HepG2 (cell line): ENCODE measurements around the gene DLST. TPM values are rescaled to one million over a fixed set of nuclear protein-coding genes. Genes with fewer than 3 reads are reported as not detected.
A peak's percentile ranks its signal among the peaks of the same experiment; 100 is the strongest.

Experiments
- CREB3 ChIP-seq: sonication (generic); formaldehyde crosslinking; IDR thresholded peaks from 2 replicates; pipeline ENCODE4 v1.5.0; 2020; ENCODE audit warnings: missing genetic modification reagents
- ETS1 ChIP-seq: sonication (generic); formaldehyde crosslinking; IDR thresholded peaks from 2 replicates; pipeline ENCODE4 v1.4.0; 2020; ENCODE audit warnings: missing genetic modification reagents
- GATAD2A ChIP-seq: IDR thresholded peaks from 2 replicates; pipeline ENCODE4 v1.6.1; 2016
- IRF2 ChIP-seq: IDR thresholded peaks from 2 replicates; pipeline ENCODE4 v1.6.1; 2018; ENCODE audit warnings: missing genetic modification reagents, missing compliant biosample characterization
- NFIC ChIP-seq: IDR thresholded peaks from 2 replicates; pipeline ENCODE4 v1.6.1; 2012; ENCODE audit warnings: mild to moderate bottlenecking, low read length, inconsistent platforms
- NONO ChIP-seq, 2 experiments: fragments of 450-650 bp in 1 of 2; sonication (generic) in 1 of 2; formaldehyde crosslinking in 1 of 2; IDR thresholded peaks in 1 of 2; conservative IDR thresholded peaks in 1 of 2; 2 replicates each; pipeline versions ENCODE4 v1.6.1 to v1.8.0; 2017 to 2022; ENCODE audit warnings: mild to moderate bottlenecking in 1 of 2, missing genetic modification reagents in 1 of 2, moderate library complexity in 1 of 2
- PBX3 ChIP-seq: sonication (generic); formaldehyde crosslinking; IDR thresholded peaks from 2 replicates; pipeline ENCODE4 v1.8.1; 2023; ENCODE audit warnings: missing genetic modification reagents, inconsistent platforms, borderline replicate concordance
- RBM39 ChIP-seq: fragments of 200-400 bp; formaldehyde crosslinking; IDR thresholded peaks from one replicate; pipeline ENCODE4 v1.6.1; 2018; ENCODE audit warnings: antibody characterized with exemption, mild to moderate bottlenecking, low read depth, low read length; ENCODE audit not compliant: poor library complexity, severe bottlenecking
- RXRA ChIP-seq: sonication (generic); formaldehyde crosslinking; IDR thresholded peaks from 2 replicates; pipeline ENCODE4 v1.5.1; 2020; ENCODE audit warnings: missing genetic modification reagents
- STAG1 ChIP-seq: sonication (generic); formaldehyde crosslinking; IDR thresholded peaks from 2 replicates; pipeline ENCODE4 v1.4.0; 2020; ENCODE audit warnings: missing genetic modification reagents
- TBL1XR1 ChIP-seq: fragments of 150-350 bp; IDR thresholded peaks from 2 replicates; pipeline ENCODE4 v1.6.1; 2014; ENCODE audit warnings: borderline replicate concordance, low read length; ENCODE audit not compliant: partially characterized antibody
- XRCC5 ChIP-seq: fragments of 200-400 bp; formaldehyde crosslinking; optimal IDR thresholded peaks from 2 replicates; pipeline ENCODE3; 2017; ENCODE audit warnings: mild to moderate bottlenecking, low read length
- ZGPAT ChIP-seq: IDR thresholded peaks from 2 replicates; pipeline ENCODE4 v1.6.1; 2016; ENCODE audit warnings: mild to moderate bottlenecking
- ZNF24 ChIP-seq: fragments of 450-650 bp; IDR thresholded peaks from 2 replicates; pipeline ENCODE4 v1.6.1; 2017; ENCODE audit warnings: antibody characterized with exemption, mild to moderate bottlenecking
- ZNF761 ChIP-seq: sonication (generic); formaldehyde crosslinking; conservative IDR thresholded peaks from 2 replicates; pipeline ENCODE4 v1.4.0; 2020; ENCODE audit warnings: mild to moderate bottlenecking, missing genetic modification reagents
- ZSCAN22 ChIP-seq: sonication (generic); formaldehyde crosslinking; IDR thresholded peaks from 2 replicates; pipeline ENCODE4 v1.4.0; 2020; ENCODE audit warnings: mild to moderate bottlenecking, missing genetic modification reagents
- polyA plus RNA-seq, 8 experiments: library from polyadenylated mRNA; depleted of rRNA in 3 of 8; stranded (reverse) in 7 of 8; unstranded in 1 of 8; fragments of >200 nt; fragmentation: Illumina TruSeq in 4 of 8; extraction: Trizol in 4 of 8; gene quantifications; 2 replicates each; pipeline versions ENCODE4 v1.2.1 to v1.2.3, GENCODE V29; 2011 to 2016; ENCODE audit warnings: low read depth in 4 of 8, missing spikeins in 1 of 8, mixed read lengths in 1 of 8; ENCODE audit not compliant: insufficient read depth in 1 of 8
- total RNA-seq, 5 experiments: library from RNA; depleted of rRNA; stranded (reverse); fragments of >200 nt; fragmentation: Illumina TruSeq; extraction: Trizol; gene quantifications; 2 replicates each; pipeline ENCODE4 v1.2.3, GENCODE V29; 2016; ENCODE audit warnings: low read depth in 1 of 5
- TF ChIP-seq, protein P1 (sequence below): fragments of 450-650 bp; IDR thresholded peaks from 2 replicates; pipeline ENCODE4 v1.6.1; 2016
- TF ChIP-seq, protein P2 (sequence below): sonication (generic); formaldehyde crosslinking; IDR thresholded peaks from 2 replicates; pipeline ENCODE4 v1.4.0; 2020; ENCODE audit warnings: missing genetic modification reagents, mild to moderate bottlenecking, borderline replicate concordance
- TF ChIP-seq, protein P3 (sequence below): sonication (generic); formaldehyde crosslinking; IDR thresholded peaks from 2 replicates; pipeline ENCODE4 v1.5.0; 2020; ENCODE audit warnings: missing genetic modification reagents

The DLST gene
- total and polyA plus RNA-seq, 2 of the 13 experiments (the other 11 are each of a cell fraction or from before 2014, with no cell fraction given) = 56.5 to 94.3 TPM

GRCh38 chr14:74922752-74923401 is 41.2 kb downstream of the DLST start, which contains the start of gene RPS6KL1 (continued):
- TF ChIP-seq ZGPAT (CRISPR knock-in tag) (peak; percentile 47; the same call in 1 of the 2 replicates), NONO (IDR thresholded peaks at IDR 0.05) (no peak), NONO (CRISPR knock-in tag; conservative IDR thresholded peaks at IDR 0.05) (no peak; the same call in 1 of the 2 replicates), RBM39 (no peak), TBL1XR1 (no peak), CREB3 (CRISPR knock-in tag) (no peak), IRF2 (CRISPR knock-in tag) (no peak), PBX3 (CRISPR knock-in tag) (no peak), GATAD2A (no peak), RXRA (CRISPR knock-in tag) (peak; percentile 26; the same call in 1 of the 2 replicates), STAG1 (CRISPR knock-in tag) (0 out of 2 replicates have a peak, but pooled peaks have one; percentile 2), ZNF24 (no peak), NFIC (no peak), ZSCAN22 (CRISPR knock-in tag) (no peak), XRCC5 (no peak), ZNF761 (CRISPR knock-in tag) (no peak), ETS1 (CRISPR knock-in tag) (no peak)
- TF ChIP-seq, protein P1, sequence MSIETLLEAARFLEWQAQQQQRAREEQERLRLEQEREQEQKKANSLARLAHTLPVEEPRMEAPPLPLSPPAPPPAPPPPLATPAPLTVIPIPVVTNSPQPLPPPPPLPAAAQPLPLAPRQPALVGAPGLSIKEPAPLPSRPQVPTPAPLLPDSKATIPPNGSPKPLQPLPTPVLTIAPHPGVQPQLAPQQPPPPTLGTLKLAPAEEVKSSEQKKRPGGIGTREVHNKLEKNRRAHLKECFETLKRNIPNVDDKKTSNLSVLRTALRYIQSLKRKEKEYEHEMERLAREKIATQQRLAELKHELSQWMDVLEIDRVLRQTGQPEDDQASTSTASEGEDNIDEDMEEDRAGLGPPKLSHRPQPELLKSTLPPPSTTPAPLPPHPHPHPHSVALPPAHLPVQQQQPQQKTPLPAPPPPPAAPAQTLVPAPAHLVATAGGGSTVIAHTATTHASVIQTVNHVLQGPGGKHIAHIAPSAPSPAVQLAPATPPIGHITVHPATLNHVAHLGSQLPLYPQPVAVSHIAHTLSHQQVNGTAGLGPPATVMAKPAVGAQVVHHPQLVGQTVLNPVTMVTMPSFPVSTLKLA = no peak
- TF ChIP-seq, protein P2, sequence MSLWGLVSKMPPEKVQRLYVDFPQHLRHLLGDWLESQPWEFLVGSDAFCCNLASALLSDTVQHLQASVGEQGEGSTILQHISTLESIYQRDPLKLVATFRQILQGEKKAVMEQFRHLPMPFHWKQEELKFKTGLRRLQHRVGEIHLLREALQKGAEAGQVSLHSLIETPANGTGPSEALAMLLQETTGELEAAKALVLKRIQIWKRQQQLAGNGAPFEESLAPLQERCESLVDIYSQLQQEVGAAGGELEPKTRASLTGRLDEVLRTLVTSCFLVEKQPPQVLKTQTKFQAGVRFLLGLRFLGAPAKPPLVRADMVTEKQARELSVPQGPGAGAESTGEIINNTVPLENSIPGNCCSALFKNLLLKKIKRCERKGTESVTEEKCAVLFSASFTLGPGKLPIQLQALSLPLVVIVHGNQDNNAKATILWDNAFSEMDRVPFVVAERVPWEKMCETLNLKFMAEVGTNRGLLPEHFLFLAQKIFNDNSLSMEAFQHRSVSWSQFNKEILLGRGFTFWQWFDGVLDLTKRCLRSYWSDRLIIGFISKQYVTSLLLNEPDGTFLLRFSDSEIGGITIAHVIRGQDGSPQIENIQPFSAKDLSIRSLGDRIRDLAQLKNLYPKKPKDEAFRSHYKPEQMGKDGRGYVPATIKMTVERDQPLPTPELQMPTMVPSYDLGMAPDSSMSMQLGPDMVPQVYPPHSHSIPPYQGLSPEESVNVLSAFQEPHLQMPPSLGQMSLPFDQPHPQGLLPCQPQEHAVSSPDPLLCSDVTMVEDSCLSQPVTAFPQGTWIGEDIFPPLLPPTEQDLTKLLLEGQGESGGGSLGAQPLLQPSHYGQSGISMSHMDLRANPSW = no peak
- TF ChIP-seq, protein P3, sequence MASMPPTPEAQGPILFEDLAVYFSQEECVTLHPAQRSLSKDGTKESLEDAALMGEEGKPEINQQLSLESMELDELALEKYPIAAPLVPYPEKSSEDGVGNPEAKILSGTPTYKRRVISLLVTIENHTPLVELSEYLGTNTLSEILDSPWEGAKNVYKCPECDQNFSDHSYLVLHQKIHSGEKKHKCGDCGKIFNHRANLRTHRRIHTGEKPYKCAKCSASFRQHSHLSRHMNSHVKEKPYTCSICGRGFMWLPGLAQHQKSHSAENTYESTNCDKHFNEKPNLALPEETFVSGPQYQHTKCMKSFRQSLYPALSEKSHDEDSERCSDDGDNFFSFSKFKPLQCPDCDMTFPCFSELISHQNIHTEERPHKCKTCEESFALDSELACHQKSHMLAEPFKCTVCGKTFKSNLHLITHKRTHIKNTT = no peak
